IMR-90 (cell line): ENCODE measurements around the gene TBC1D32. TPM values are rescaled to one million over a fixed set of nuclear protein-coding genes. Genes with fewer than 3 reads are reported as not detected.

Source experiments
- ATAC-seq: fragments of 200-7000 bp; cut with Tn5 transposase; 2 replicates; pipeline ENCODE4 v1.9.1; 2020; ENCODE audit warnings: low read depth, mild to moderate bottlenecking, moderate library complexity
- BruUV-seq: library from RNA; stranded (reverse); fragments of 400-500 nt; replicated peaks from 2 replicates; lab custom pipeline; 2021; lab: Mats Ljungman, UMichigan
- CTCF ChIA-PET: fragments of 300-600 bp; formaldehyde crosslinking; extraction: SDS; loops from one replicate; lab custom pipeline; 2021; ENCODE audit warnings: antibody characterized with exemption; lab: Yijun Ruan, JAX
- POLR2A ChIA-PET: fragments of 300-600 bp; sonication (Branson Sonifier 250); formaldehyde crosslinking; loops from one replicate; lab custom pipeline; 2022; ENCODE audit warnings: antibody characterized with exemption; ENCODE audit not compliant: unreplicated experiment; lab: Charles Lee
- DNase-seq: peaks from one replicate; pipeline ENCODE4 v3.0.0; 2013
- H2AFZ ChIP-seq: replicated peaks from 2 replicates; pipeline ENCODE3; 2013; ENCODE audit warnings: low read length, mild to moderate bottlenecking; ENCODE audit not compliant: poor library complexity
- H2AK5ac ChIP-seq: 2 replicates; pipeline ENCODE4 v1.6.1; 2013; ENCODE audit warnings: low read depth, low read length, inconsistent platforms
- H2AK9ac ChIP-seq: replicated peaks from 2 replicates; pipeline ENCODE3; 2013; ENCODE audit warnings: mild to moderate bottlenecking, low read depth, low read length, moderate library complexity; ENCODE audit not compliant: poor library complexity
- H2BK120ac ChIP-seq: 2 replicates; pipeline ENCODE4 v1.6.1; 2013; ENCODE audit warnings: low read depth, low read length, inconsistent platforms
- H2BK15ac ChIP-seq: 3 replicates; pipeline ENCODE4 v1.6.1; 2013; ENCODE audit warnings: low read depth, low read length, inconsistent platforms
- H2BK20ac ChIP-seq: 2 replicates; pipeline ENCODE4 v1.6.1; 2013; ENCODE audit warnings: low read depth, mild to moderate bottlenecking, inconsistent platforms, low read length, moderate library complexity
- H2BK5ac ChIP-seq: 2 replicates; pipeline ENCODE4 v1.6.1; 2013; ENCODE audit warnings: mild to moderate bottlenecking, low read depth, low read length, inconsistent platforms; ENCODE audit not compliant: poor library complexity, severe bottlenecking
- H3K14ac ChIP-seq: replicated peaks from 2 replicates; pipeline ENCODE4 v1.6.1; 2013; ENCODE audit warnings: low read depth, low read length, inconsistent platforms
- H3K18ac ChIP-seq: 2 replicates; pipeline ENCODE4 v1.6.1; 2013; ENCODE audit warnings: low read depth, low read length, control low read depth
- H3K23ac ChIP-seq: 2 replicates; pipeline ENCODE4 v1.6.1; 2013; ENCODE audit warnings: low read depth, low read length, inconsistent platforms
- H3K27ac ChIP-seq: 2 replicates; pipeline ENCODE4 v1.5.1; 2013; ENCODE audit warnings: mild to moderate bottlenecking, control low read depth, low read length; ENCODE audit not compliant: insufficient read depth
- H3K27me3 ChIP-seq: 2 replicates; pipeline ENCODE4 v1.6.1; 2013; ENCODE audit warnings: low read length; ENCODE audit not compliant: control insufficient read depth, insufficient read depth
- H3K36me3 ChIP-seq: 2 replicates; pipeline ENCODE4 v1.6.1; 2013; ENCODE audit warnings: low read length, mixed read lengths; ENCODE audit not compliant: control insufficient read depth, insufficient read depth
- H3K4ac ChIP-seq: 2 replicates; pipeline ENCODE4 v1.6.1; 2013; ENCODE audit warnings: low read depth, low read length, inconsistent platforms
- H3K4me1 ChIP-seq: 2 replicates; pipeline ENCODE4 v1.6.1; 2013; ENCODE audit warnings: low read length, mixed read lengths; ENCODE audit not compliant: control insufficient read depth, insufficient read depth
- H3K4me2 ChIP-seq: 2 replicates; pipeline ENCODE4 v1.6.1; 2013; ENCODE audit warnings: low read depth, mild to moderate bottlenecking, control low read depth, low read length, moderate library complexity
- H3K4me3 ChIP-seq: 2 replicates; pipeline ENCODE4 v1.5.1; 2013; ENCODE audit warnings: low read depth, mild to moderate bottlenecking, control low read depth, low read length, moderate library complexity; ENCODE audit not compliant: insufficient read depth
- H3K56ac ChIP-seq: 2 replicates; pipeline ENCODE4 v1.6.1; 2013; ENCODE audit warnings: low read length, inconsistent platforms; ENCODE audit not compliant: insufficient read depth; ENCODE audit errors: extremely low read depth
- H3K79me1 ChIP-seq, 2 experiments: 2 replicates each; pipeline ENCODE4 v1.6.1; 2013; ENCODE audit warnings: low read length in 2 of 2, inconsistent platforms in 1 of 2, low read depth in 1 of 2
- H3K9ac ChIP-seq: 2 replicates; pipeline ENCODE4 v1.6.1; 2013; ENCODE audit warnings: low read depth, low read length, control low read depth
- H3K9me1 ChIP-seq: 2 replicates; pipeline ENCODE4 v1.6.1; 2013; ENCODE audit warnings: low read length, inconsistent platforms; ENCODE audit not compliant: insufficient read depth
- H3K9me3 ChIP-seq: 2 replicates; pipeline ENCODE4 v1.6.1; 2013; ENCODE audit warnings: low read length; ENCODE audit not compliant: control insufficient read depth, insufficient read depth
- H4K20me1 ChIP-seq: 2 replicates; pipeline ENCODE4 v1.6.1; 2013; ENCODE audit warnings: low read length, inconsistent platforms; ENCODE audit not compliant: insufficient read depth
- H4K5ac ChIP-seq: 2 replicates; pipeline ENCODE4 v1.6.1; 2013; ENCODE audit warnings: mild to moderate bottlenecking, low read depth, low read length, control low read depth
- H4K8ac ChIP-seq, 2 experiments: 2 replicates each; pipeline ENCODE4 v1.6.1; 2013; ENCODE audit warnings: low read depth in 2 of 2, low read length in 2 of 2, control low read depth in 1 of 2, inconsistent platforms in 1 of 2
- H4K91ac ChIP-seq: 2 replicates; pipeline ENCODE4 v1.6.1; 2013; ENCODE audit warnings: low read depth, low read length, inconsistent platforms; ENCODE audit not compliant: insufficient read depth
- BHLHE40 ChIP-seq: fragments of 150-350 bp; IDR thresholded peaks from 2 replicates; pipeline ENCODE4 v1.6.1; 2016; ENCODE audit warnings: mild to moderate bottlenecking, low read depth, low read length
- CEBPB ChIP-seq: IDR thresholded peaks from 2 replicates; pipeline ENCODE4 v1.6.1; 2012; ENCODE audit warnings: low read depth, low read length, improper control_type of control experiment
- CHD1 ChIP-seq: IDR thresholded peaks from 2 replicates; pipeline ENCODE4 v1.6.1; 2012; ENCODE audit warnings: low read depth, low read length, improper control_type of control experiment
- CTCF ChIP-seq: conservative IDR thresholded peaks from 2 replicates; pipeline ENCODE4 v1.5.1; 2012; ENCODE audit warnings: mild to moderate bottlenecking, low read depth, low read length, improper control_type of control experiment
- FOS ChIP-seq: fragments of 150-350 bp; IDR thresholded peaks from 2 replicates; pipeline ENCODE4 v1.6.1; 2016; ENCODE audit warnings: low read depth, low read length
- MAFK ChIP-seq: IDR thresholded peaks from 2 replicates; pipeline ENCODE4 v1.6.1; 2012; ENCODE audit warnings: low read depth, low read length, improper control_type of control experiment
- MAZ ChIP-seq: IDR thresholded peaks from 2 replicates; pipeline ENCODE4 v1.6.1; 2012; ENCODE audit warnings: low read depth, mild to moderate bottlenecking, low read length, improper control_type of control experiment, moderate library complexity, borderline replicate concordance
- MXI1 ChIP-seq: IDR thresholded peaks from 2 replicates; pipeline ENCODE4 v1.6.1; 2012; ENCODE audit warnings: low read depth, mild to moderate bottlenecking, low read length, moderate library complexity, borderline replicate concordance
- POLR2A ChIP-seq: IDR thresholded peaks from 2 replicates; pipeline ENCODE4 v1.6.1; 2012; ENCODE audit warnings: mild to moderate bottlenecking, low read depth, low read length
- RAD21 ChIP-seq: IDR thresholded peaks from 2 replicates; pipeline ENCODE4 v1.6.1; 2012; ENCODE audit warnings: low read length, improper control_type of control experiment
- RCOR1 ChIP-seq: IDR thresholded peaks from 2 replicates; pipeline ENCODE4 v1.6.1; 2012; ENCODE audit warnings: mild to moderate bottlenecking, low read length, improper control_type of control experiment; ENCODE audit not compliant: insufficient replicate concordance
- RFX5 ChIP-seq: IDR thresholded peaks from 2 replicates; pipeline ENCODE4 v1.8.0; 2012; ENCODE audit warnings: low read depth, mild to moderate bottlenecking, low read length, moderate library complexity
- SMC3 ChIP-seq: fragments of 150-350 bp; IDR thresholded peaks from 2 replicates; pipeline ENCODE4 v1.6.1; 2016; ENCODE audit warnings: low read depth, mild to moderate bottlenecking, antibody characterized with exemption, low read length, moderate library complexity
- USF2 ChIP-seq: fragments of 150-350 bp; IDR thresholded peaks from 2 replicates; pipeline ENCODE4 v1.6.1; 2017; ENCODE audit warnings: mild to moderate bottlenecking, antibody characterized with exemption, low read length, low read depth
- WGBS, 2 experiments: methylation state at CpG; one replicate each; pipeline versions ENCODE4 v1.1.5 to v1.1.7; 2013; ENCODE audit warnings: missing lambda C conversion rate in 2 of 2; ENCODE audit not compliant: insufficient read length in 1 of 2; ENCODE audit errors: extremely low coverage in 2 of 2; 5-methylcytosine and 5-hydroxymethylcytosine counted together
- dilution Hi-C: fragments of 300-500 bp; cut with HindIII; formaldehyde crosslinking; loops from one replicate; pipeline ENCODE4 v1.14.3; 2018; ENCODE audit warnings: low sequenced_read_pairs; ENCODE audit not compliant: unreplicated experiment
- in situ Hi-C: fragments of 300-500 bp; cut with MboI; formaldehyde crosslinking; loops from 3 replicates; pipeline ENCODE4 v1.14.3; 2019; ENCODE audit warnings: low sequenced_read_pairs, inconsistent platforms, mixed read lengths
- intact Hi-C: fragments of 100-400 bp; cut with micrococcal nuclease; formaldehyde crosslinking; loops from 2 replicates; pipeline ENCODE4 v1.10.0; 2022
- polyA plus RNA-seq, 3 experiments: library from polyadenylated mRNA; depleted of rRNA; stranded (reverse); fragments of >200 nt; gene quantifications; 2 replicates each; pipeline ENCODE4 v1.2.3, GENCODE V29; 2012; ENCODE audit warnings: low replicate concordance in 1 of 3
- total RNA-seq: library from RNA; depleted of rRNA; stranded (reverse); fragments of >200 nt; gene quantifications from 2 replicates; pipeline ENCODE4 v1.2.3, GENCODE V29; 2012
- TF ChIP-seq, protein P1 (sequence below): fragments of 150-350 bp; IDR thresholded peaks from 2 replicates; pipeline ENCODE4 v1.6.1; 2016; ENCODE audit warnings: low read depth, mild to moderate bottlenecking, low read length, moderate library complexity, borderline replicate concordance

The TBC1D32 gene
- total and polyA plus RNA-seq, 2 of the 4 experiments (the other 2 are of a cell fraction) = 3.0 to 7.2 TPM

GRCh38 chr6:121339639-121340226, 5.5 kb upstream of the TBC1D32 start:
- no peak overlapping the region for H2BK5ac ChIP-seq
- H4K5ac ChIP-seq = no peak overlapping the region
- H3K4me2 ChIP-seq = no peak overlapping the region
- H3K9ac ChIP-seq = no peak overlapping the region
- no peak for ATAC-seq
- no TSS peak for BruUV-seq
- no peak overlapping the region for H2BK15ac ChIP-seq
- H2AK5ac ChIP-seq = no peak overlapping the region
- intact Hi-C loops = loop anchor here (10.0 kb wide), 1 partner anchor 1995 kb away; the partner anchor contains the start of gene MAN1A1
- H3K23ac ChIP-seq = no peak overlapping the region
- peak overlapping the region; percentile 9 for H2AK9ac ChIP-seq
- H3K56ac ChIP-seq = no peak overlapping the region
- POLR2A ChIA-PET = no interaction called here
- H3K79me1 ChIP-seq = no peaks in the 10 kb centered on the region
- no peak overlapping the region for H3K27ac ChIP-seq
- TF ChIP-seq RCOR1 (no peak), CEBPB (no peak), CTCF (no peak), RAD21 (no peak), USF2 (no peak), BHLHE40 (no peak), RFX5 (no peak), CHD1 (no peak), POLR2A (no peak), MXI1 (no peak), MAZ (no peak), MAFK (no peak), FOS (no peak), SMC3 (no peak)
- TF ChIP-seq, protein P1, sequence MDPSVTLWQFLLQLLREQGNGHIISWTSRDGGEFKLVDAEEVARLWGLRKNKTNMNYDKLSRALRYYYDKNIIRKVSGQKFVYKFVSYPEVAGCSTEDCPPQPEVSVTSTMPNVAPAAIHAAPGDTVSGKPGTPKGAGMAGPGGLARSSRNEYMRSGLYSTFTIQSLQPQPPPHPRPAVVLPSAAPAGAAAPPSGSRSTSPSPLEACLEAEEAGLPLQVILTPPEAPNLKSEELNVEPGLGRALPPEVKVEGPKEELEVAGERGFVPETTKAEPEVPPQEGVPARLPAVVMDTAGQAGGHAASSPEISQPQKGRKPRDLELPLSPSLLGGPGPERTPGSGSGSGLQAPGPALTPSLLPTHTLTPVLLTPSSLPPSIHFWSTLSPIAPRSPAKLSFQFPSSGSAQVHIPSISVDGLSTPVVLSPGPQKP = no peak
- in situ Hi-C loops = no loop called here
- H3K4me1 ChIP-seq = no peaks in the 10 kb centered on the region
- CTCF ChIA-PET = no interaction called here
- H3K4me3 ChIP-seq = no peak overlapping the region
- no peaks in the 10 kb centered on the region for H4K20me1 ChIP-seq
- no peaks in the 10 kb centered on the region for H3K9me1 ChIP-seq
- H3K27me3 ChIP-seq = peaks cover 3% of the 10 kb centered on the region
- no peak overlapping the region for H2BK120ac ChIP-seq
- no peaks in the 10 kb centered on the region for H3K9me3 ChIP-seq
- H2AFZ ChIP-seq = no peak overlapping the region
- H3K14ac ChIP-seq = no peak overlapping the region
- H4K91ac ChIP-seq = no peak overlapping the region
- 80% methylated on average over 2 of the region's 12 CpGs; no CpG with 5 or more reads in 1 of the 2 experiments for WGBS, 2 experiments
- no peak overlapping the region for H3K18ac ChIP-seq
- no peak overlapping the region for H3K4ac ChIP-seq
- no peak overlapping the region for H2BK20ac ChIP-seq
- no peak for DNase-seq
- H4K8ac ChIP-seq = no peak overlapping the region
- H3K36me3 ChIP-seq = no peaks in the 10 kb centered on the region
- dilution Hi-C loops = no loop called here
